GM18526 (cell line): ENCODE results near the gene GRWD1.

Experiments used
- POLR2A ChIP-seq: IDR thresholded peaks from 3 replicates; pipeline ENCODE4 v1.6.1; 2011; ENCODE audit not compliant: insufficient read length; ENCODE audit errors: extremely low read depth

GRWD1 gene

DNA sequence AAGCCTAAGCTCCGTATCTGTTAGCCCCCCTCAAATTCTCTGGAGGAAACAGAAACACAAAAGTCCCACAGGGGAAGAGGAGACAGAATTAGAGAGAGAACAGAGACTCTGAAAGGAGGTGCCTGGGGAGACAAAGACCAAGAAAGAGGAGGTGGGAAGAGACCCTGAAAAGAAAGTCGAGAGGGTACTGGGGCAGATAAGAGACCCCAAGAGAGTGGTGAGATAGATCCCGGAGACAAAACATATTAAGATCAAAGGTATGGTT is 915 bp upstream of the GRWD1 start:
- no peak for TF ChIP-seq POLR2A

DNA sequence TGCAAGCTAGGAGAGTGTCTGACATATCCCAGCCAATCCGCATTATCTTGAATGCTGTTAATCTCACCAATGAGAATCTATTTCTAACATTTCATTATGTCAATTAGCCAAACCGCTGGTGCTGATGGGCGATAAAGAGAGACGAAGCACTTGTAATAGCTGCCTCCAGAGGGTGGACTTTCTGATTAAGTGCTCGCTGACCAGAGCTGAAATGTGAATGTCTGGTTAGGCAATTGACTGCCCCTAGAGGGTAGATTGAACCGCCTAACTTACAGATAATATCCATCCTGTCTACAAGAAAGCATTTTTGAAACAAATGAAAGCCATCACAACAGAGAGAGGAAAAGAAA is 552 bp upstream of the GRWD1 start:
- no peak for TF ChIP-seq POLR2A

DNA sequence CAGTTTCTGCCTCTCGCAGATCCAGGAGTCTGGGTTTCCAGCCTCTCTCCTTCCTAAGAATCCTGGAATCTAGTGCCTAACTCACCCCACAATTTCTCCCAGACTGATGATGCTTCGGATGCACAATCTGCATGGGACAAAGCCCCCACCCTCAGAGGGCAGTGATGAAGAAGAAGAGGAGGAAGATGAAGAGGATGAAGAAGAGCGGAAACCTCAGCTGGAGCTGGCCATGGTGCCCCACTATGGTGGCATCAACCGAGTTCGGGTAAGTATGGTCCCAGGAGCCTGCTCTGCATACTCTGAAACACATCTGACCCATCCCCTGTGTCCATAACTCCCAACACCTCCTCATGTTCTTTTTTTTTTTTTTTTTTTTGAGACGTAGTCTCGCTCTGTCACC is 796 bp downstream of the GRWD1 start:
- TF ChIP-seq POLR2A = no peak

DNA sequence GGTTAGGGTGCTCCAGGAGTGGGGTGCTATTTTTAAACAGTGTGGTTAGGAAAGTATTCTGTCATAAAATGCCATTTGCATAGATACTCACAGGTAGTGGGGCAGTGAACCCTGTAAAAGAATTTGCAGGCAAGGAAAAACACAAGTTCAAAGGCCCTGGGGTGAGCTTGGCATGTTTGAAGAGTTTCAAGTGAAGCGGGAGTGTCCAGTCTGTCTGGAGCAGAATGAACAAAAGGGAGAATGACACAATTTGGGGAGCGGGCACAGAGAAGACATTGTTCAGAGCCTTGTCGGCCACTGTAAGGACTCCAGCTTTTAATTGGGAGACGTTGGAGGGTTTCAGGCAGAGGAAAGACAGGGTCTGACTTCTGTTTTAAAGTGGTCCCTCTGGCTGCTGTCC is 2.8 kb downstream of the GRWD1 start:
- TF ChIP-seq POLR2A = no peak

DNA sequence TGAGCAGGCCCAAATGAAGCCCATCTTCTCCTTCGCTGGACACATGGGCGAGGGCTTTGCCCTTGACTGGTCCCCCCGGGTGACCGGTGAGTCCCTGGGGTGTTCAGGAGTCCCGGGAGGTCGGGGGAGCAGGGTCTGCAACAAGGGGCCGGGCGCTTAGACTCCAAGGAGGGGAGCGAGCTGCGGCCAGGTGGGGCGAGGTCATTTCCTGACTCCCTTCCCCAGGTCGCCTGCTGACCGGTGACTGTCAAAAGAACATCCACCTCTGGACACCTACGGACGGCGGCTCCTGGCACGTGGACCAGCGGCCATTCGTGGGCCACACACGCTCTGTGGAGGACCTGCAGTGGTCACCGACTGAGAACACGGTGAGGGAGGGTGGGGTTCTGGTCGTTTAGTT is 4.7 kb downstream of the GRWD1 start:
- TF ChIP-seq POLR2A = no peak

DNA sequence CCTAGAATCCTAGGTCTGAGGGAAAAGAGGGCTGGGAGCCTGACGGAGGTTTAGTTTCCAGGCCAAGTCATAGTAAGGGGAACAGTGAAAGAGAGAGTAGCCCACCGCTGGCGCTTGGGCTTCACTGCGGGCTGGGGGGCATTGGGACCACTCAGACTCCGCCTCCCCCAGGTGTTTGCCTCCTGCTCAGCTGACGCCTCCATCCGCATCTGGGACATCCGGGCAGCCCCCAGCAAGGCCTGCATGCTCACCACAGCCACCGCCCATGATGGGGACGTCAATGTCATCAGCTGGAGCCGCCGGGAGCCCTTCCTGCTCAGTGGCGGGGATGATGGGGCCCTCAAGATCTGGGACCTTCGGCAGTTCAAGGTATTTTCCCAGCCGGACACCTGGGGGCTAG is 5.1 kb downstream of the GRWD1 start:
- no peak for TF ChIP-seq POLR2A

DNA sequence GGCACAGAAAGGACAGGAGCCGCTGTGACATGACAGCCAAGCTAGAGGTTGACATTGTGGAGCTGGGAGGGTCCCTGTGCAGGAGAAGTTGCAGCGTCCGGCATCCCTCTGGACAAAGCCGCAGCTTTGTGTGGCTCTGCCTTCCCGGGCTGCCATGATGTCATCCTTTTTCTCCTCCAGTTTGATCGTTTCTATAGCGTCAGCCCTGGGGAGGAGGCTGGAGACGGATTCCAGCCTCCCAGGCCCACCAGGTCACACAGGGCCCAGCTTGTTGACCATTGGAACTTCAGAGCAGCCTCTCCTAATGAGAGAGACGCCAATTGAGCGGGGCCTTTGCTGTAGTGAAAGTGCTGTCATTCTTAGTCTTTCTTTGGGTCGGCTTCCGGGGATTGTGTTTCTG is 5.8 kb downstream of the GRWD1 start:
- no peak for TF ChIP-seq POLR2A

DNA sequence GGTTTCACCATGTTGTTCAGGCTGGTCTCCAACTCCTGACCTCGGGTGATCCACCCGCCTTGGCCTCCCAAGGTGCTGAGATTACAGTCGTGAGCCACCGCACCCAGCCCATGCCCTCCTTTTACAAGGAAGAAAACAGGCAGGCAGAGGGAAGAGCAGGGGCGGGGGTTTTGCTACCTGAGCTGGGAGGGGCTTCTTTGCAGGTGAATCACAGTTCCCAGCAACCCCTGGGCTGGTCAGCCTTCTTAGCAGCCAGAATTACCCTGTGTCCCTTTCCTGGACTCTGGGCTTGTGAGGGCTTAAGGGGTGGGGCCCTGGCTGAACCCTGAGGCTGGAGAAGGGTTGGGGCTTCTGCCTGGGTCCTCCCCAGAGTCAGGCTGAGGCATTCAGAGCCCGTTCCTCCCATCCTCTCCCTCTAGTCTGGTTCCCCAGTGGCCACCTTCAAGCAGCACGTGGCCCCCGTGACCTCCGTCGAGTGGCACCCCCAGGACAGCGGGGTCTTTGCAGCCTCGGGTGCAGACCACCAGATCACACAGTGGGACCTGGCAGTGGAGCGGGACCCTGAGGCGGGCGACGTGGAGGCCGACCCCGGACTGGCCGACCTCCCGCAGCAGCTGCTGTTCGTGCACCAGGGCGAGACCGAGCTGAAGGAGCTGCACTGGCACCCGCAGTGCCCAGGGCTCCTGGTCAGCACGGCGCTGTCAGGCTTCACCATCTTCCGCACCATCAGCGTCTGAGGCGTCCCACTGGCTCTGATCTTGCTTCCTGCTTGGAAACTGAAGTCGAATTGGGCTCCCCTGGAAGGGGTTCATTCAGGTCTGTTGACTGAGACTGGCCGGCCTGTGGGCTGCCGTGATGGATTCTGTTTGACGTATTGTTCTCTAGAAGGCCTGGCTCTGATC is 6.8 kb downstream of the GRWD1 start:
- TF ChIP-seq POLR2A = no peak

DNA sequence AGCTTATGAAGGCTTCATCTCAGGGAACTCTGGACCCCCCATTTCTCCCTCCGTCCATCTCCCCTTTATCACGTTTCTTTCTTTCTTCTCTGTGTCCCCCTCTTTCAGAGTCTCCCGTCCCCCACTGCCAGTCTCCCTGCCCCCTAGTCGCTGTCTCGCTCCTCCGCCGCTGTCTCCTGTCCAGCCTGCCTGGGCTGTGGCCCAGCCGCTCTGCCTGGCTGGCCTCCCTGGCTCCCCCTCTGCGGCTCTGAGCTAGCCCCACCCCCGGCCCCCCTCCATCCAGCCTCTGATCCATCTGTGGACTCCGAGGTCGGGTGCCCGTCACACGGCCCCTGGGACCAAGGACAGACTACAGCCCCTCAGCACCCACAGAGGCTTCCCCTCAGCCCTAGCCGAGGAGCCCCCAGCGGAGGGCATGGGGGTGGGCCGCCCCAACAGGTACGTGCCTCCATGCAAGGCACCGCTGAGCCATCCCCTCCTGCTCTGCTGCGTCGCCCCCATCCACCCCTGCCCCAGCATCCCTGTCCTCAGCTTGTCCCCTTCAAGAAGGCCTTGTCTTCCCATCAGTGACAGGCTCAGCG is 8.5 kb downstream of the GRWD1 start:
- no peak for TF ChIP-seq POLR2A

DNA sequence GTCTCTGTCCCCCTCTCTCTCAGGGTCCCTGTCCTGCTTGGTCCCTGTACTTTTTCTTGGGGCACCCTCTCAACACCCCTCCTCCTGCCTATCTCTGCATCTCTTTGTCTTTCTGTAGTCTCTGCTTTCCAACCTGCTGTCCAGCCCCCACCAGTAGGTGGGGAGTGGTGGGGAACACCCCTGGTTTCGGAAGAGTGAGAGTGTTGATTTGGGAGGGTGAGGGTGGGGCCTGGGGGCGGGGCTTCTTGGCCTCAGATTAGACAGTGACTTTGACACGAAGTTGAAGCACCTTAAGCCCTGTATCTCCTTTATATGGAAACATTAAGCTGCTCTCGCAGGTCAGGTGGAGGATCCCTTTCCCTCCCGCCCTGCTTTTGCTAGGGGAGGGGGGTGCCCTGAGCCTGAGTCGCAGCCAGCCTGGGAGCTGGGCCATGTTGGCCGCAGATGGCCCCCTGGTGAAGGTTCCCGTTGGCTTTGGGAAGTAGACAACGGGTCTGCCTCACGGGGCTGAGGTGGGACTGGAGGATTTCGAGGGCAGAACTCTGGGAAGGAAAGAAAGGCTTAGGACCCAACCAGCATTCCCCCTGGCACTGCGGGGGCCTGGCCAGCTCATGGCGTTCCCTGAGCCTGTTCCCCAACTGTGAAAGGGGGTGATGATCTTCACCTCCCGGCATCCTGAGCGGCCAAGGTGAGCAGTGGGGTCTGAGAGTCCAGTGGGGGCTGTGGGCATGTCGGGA is 9.6 kb downstream of the GRWD1 start, which contains the start of gene KCNJ14:
TSS of gene KCNJ14 (plus strand) at position 404 of the 737 bp plus-strand sequence. CDS start 6,151 bp downstream, outside the sequence.
- no peak for TF ChIP-seq POLR2A

DNA sequence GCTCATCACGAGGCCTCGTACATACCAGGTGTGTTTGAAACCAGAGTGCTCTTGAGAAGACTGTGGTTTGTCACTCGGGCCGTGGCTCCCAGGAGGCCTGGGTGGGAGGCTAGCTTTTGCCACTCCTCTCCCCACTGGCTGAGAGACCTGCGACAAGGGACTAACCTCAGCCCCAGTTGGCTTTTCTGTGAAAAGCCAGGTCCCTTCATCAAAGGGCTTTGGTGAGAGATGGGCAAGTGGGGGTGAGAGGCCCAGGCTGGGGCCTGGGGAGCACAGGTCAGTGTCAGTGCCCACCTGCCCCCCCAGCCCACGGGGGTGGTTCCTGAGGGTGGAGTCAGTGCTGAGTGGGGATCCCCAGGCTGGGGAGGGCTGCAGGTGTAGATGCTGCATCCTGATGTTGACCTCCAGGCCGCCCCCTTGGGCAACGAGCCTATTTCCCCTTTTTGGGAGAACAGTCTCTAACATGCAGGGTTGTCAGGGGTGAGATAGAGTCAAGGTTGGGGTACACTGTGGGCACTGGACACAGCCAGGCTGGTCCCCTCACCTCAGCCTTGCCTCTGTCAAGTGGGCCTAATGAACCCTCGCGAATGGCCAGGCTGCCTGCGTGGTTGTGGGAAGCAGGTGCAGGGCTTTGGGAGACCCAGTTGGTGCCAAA is 10.3 kb downstream of the GRWD1 start:
- TF ChIP-seq POLR2A = no peak

DNA sequence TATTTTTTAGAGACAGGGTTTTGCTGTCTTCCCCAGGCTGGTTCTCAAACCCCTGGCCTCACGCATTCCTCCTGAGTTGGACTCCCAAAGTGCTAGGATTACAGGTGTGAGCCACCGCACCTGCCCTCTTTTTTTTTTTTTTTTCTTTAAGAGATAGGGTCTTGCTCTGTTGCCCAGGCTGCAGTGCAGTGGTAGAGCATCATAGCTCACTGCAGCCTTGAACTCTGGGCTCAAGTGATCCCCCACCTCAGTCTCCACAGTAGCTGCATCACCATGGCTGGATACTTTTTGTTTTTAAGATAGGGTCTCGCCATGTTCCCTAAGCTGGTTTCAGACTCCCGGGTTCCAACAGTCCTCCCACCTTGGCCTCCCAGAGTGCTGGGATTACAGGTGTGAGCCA is 11.1 kb downstream of the GRWD1 start:
- TF ChIP-seq POLR2A = no peak

DNA sequence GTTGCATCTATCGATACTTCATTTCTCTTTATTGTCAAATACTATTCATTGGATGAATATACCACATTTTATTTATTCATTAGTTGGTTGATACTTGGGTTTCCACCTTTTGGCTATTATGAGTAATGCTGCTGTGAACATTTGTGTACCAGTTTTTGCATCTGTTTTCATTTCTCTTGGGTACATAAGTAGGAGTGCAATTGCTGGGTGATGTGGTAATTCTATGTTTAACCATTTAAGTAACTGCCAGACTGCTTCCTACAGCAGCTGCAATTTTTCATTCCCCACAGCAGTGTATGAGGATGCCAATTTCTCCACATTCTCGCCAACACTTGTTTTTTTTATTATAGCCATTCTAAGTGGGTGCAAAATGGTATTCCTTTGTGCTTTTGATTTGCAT is 12.2 kb downstream of the GRWD1 start:
- TF ChIP-seq POLR2A = no peak

DNA sequence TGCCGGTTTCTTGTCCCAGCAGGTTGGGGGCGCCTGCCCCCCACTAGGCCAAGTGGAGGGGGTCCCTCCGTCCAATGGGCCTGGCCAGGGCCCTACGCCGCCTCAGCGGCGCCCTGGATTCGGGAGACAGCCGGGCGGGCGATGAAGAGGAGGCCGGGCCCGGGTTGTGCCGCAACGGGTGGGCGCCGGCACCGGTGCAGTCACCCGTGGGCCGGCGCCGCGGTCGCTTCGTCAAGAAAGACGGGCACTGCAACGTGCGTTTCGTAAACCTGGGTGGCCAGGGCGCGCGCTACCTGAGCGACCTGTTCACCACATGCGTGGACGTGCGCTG is 15.8 kb downstream of the GRWD1 start:
- no peak for TF ChIP-seq POLR2A

DNA sequence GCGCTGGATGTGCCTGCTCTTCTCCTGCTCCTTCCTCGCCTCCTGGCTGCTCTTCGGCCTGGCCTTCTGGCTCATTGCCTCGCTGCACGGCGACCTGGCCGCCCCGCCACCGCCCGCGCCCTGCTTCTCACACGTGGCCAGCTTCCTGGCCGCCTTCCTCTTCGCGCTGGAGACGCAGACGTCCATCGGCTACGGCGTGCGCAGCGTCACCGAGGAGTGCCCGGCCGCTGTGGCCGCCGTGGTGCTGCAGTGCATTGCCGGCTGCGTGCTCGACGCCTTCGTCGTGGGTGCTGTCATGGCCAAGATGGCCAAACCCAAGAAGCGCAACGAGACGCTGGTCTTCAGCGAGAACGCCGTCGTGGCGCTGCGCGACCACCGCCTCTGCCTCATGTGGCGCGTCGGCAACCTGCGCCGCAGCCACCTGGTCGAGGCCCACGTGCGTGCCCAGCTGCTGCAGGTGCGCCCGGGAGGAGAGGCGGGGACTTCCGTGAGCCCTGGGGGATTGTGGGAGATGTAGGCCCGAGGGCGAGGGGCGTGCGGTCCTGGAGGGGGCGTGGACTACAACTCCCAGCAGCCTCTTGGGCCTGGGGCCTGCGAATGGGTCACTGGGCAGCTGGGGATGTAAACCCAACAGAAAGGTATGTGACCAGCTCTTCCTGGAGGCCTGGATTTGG is 16.3 kb downstream of the GRWD1 start:
- no peak for TF ChIP-seq POLR2A

DNA sequence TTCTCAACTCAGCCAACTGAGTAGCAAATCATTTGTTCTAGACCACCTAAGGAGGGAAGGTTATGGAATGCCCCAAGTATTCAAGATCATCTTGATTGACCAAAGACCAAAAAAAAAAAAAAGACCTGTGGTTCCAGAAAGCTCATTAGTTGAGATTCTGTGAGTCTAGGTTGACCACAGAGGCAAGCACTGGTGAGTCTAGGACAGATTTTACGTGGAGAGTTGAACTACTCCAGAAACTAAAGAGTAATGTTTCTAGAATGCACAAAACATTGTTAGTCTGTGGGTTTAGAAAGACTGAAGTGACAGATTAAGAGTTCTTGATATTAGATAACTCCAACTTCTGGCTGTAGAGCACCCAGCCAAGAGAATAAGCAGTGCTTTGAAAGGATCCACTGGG is 19.4 kb downstream of the GRWD1 start:
- TF ChIP-seq POLR2A = no peak
